H1 (cell line): Measurements from ENCODE around the gene EIF4EBP2. TPM values are rescaled to one million over a fixed set of nuclear protein-coding genes. Genes with fewer than 3 reads are reported as not detected.

Experiments used
- ATF2 ChIP-seq: IDR thresholded peaks from 2 replicates; pipeline ENCODE4 v1.6.1; 2012; ENCODE audit warnings: low read length, inconsistent platforms
- BACH1 ChIP-seq: IDR thresholded peaks from 2 replicates; pipeline ENCODE4 v1.6.1; 2012; ENCODE audit warnings: low read length, improper control_type of control experiment
- CHD1 ChIP-seq: IDR thresholded peaks from 2 replicates; pipeline ENCODE4 v1.6.1; 2012; ENCODE audit warnings: low read depth, low read length, improper control_type of control experiment
- CHD2 ChIP-seq: IDR thresholded peaks from 2 replicates; pipeline ENCODE4 v1.6.1; 2012; ENCODE audit warnings: low read length, improper control_type of control experiment
- CREB1 ChIP-seq: IDR thresholded peaks from 2 replicates; pipeline ENCODE4 v1.6.1; 2012; ENCODE audit warnings: inconsistent platforms
- E2F6 ChIP-seq: IDR thresholded peaks from 2 replicates; pipeline ENCODE4 v1.6.1; 2012; ENCODE audit warnings: inconsistent platforms
- EP300 ChIP-seq, 2 experiments: IDR thresholded peaks; 1 replicate in 1 of 2; 2 replicates in 1 of 2; pipeline ENCODE4 v1.6.1; 2011 to 2012; ENCODE audit warnings: low read depth in 2 of 2, low read length in 2 of 2, mild to moderate bottlenecking in 2 of 2, borderline replicate concordance in 1 of 2, inconsistent platforms in 1 of 2, moderate library complexity in 1 of 2
- GABPA ChIP-seq: IDR thresholded peaks from 2 replicates; pipeline ENCODE4 v1.6.1; 2011; ENCODE audit warnings: mild to moderate bottlenecking, low read length, moderate library complexity, borderline replicate concordance; ENCODE audit not compliant: insufficient read depth
- KDM4A ChIP-seq: IDR thresholded peaks from one replicate; pipeline ENCODE4 v1.7.1; 2012; ENCODE audit warnings: low read depth, mild to moderate bottlenecking, moderate library complexity, low read length, inconsistent platforms; ENCODE audit not compliant: severe bottlenecking
- PHF8 ChIP-seq: fragments of 200-600 bp; sonication (generic); conservative IDR thresholded peaks from 2 replicates; pipeline ENCODE4 v1.7.1; 2012; ENCODE audit warnings: low read depth, mild to moderate bottlenecking, inconsistent platforms, low read length, moderate library complexity
- POLR2A ChIP-seq, 2 experiments: IDR thresholded peaks; 1 replicate in 1 of 2; 2 replicates in 1 of 2; pipeline ENCODE4 v1.6.1; 2011; ENCODE audit warnings: low read depth in 2 of 2, low read length in 2 of 2, mild to moderate bottlenecking in 2 of 2; ENCODE audit errors: control extremely low read depth in 1 of 2
- RNF2 ChIP-seq: fragments of 200-900, 300-1000 bp; sonication (generic); IDR thresholded peaks from 2 replicates; pipeline ENCODE4 v1.7.1; 2016; ENCODE audit warnings: borderline replicate concordance, low read depth, mild to moderate bottlenecking, antibody characterized with exemption, low read length; ENCODE audit not compliant: poor library complexity, severe bottlenecking; ENCODE audit errors: missing control alignments
- RXRA ChIP-seq: IDR thresholded peaks from 2 replicates; pipeline ENCODE4 v1.6.1; 2011; ENCODE audit warnings: low read depth, mild to moderate bottlenecking, low read length, moderate library complexity; ENCODE audit not compliant: insufficient read depth
- SIN3A ChIP-seq, 2 experiments: IDR thresholded peaks in 1 of 2; conservative IDR thresholded peaks in 1 of 2; 2 replicates each; pipeline ENCODE4 v1.6.1; 2011 to 2012; ENCODE audit warnings: low read length in 2 of 2, improper control_type of control experiment in 1 of 2, low read depth in 1 of 2, mild to moderate bottlenecking in 1 of 2
- SP1 ChIP-seq: IDR thresholded peaks from 2 replicates; pipeline ENCODE4 v1.6.1; 2011; ENCODE audit warnings: low read depth, low read length
- SUZ12 ChIP-seq: fragments of 200-600 bp; sonication (generic); IDR thresholded peaks from 2 replicates; pipeline ENCODE4 v1.6.1; 2012; ENCODE audit warnings: mild to moderate bottlenecking, inconsistent platforms, low read length, moderate library complexity, mixed read lengths
- TAF1 ChIP-seq: IDR thresholded peaks from 2 replicates; pipeline ENCODE4 v1.6.1; 2011; ENCODE audit warnings: mild to moderate bottlenecking, low read depth, low read length
- TEAD4 ChIP-seq: IDR thresholded peaks from 2 replicates; pipeline ENCODE4 v1.6.1; 2012; ENCODE audit warnings: low read depth, low read length, inconsistent platforms, mixed read lengths
- USF2 ChIP-seq: IDR thresholded peaks from 2 replicates; pipeline ENCODE4 v1.6.1; 2011; ENCODE audit warnings: low read length, improper control_type of control experiment
- YY1 ChIP-seq: IDR thresholded peaks from 2 replicates; pipeline ENCODE4 v1.6.1; 2011; ENCODE audit warnings: low read depth, mild to moderate bottlenecking, low read length
- polyA plus RNA-seq, 7 experiments: library from polyadenylated mRNA; depleted of rRNA in 3 of 7; stranded (reverse) in 5 of 7; unstranded in 2 of 7; fragments of >200 nt in 5 of 7; fragments of 200-250 nt in 2 of 7; gene quantifications; 1 replicate in 5 of 7; 2 replicates in 1 of 7; 4 replicates in 1 of 7; pipeline versions ENCODE4 v1.2.1 to v1.2.3, GENCODE V29; 2011 to 2013; ENCODE audit warnings: missing spikeins in 2 of 7, mixed read lengths in 2 of 7
- total RNA-seq: library from RNA; stranded (reverse); fragmentation: NEBNext Ultra II Directional; extraction: Animal tissue kit (Norgen Biotek cat#: 25700); gene quantifications from 2 replicates; pipeline ENCODE4 v1.2.1, GENCODE V29; 2021

Gene EIF4EBP2
- total and polyA plus RNA-seq, 2 of the 8 experiments (the other 6 are each of a cell fraction or from before 2014, with no cell fraction given): 55.3 to 144 TPM

GRCh38 chr10:70440296-70441160, 36.6 kb downstream of the EIF4EBP2 start (continued):
- TF ChIP-seq EP300 (IDR thresholded peaks at IDR 0.05; ENCODE audit: borderline replicate concordance in 1 of 2, low read depth in 2 of 2, low read length in 2 of 2) (no peak), TAF1 (no peak), GABPA (no peak), YY1 (no peak), TEAD4 (no peak), RNF2 (peak; percentile 36), SIN3A (conservative IDR thresholded peaks at IDR 0.05 in 1 of 2, IDR thresholded peaks at IDR 0.05 in 1 of 2; ENCODE audit: low read depth in 1 of 2, low read length in 2 of 2) (0 out of 4 replicates have a peak, but pooled peaks of 1 of the 2 experiments have one; percentile 19), E2F6 (peak; percentile 48; the same call in 1 of the 2 replicates), CHD2 (no peak), SP1 (no peak), RXRA (0 out of 2 replicates have a peak, but pooled peaks have one; percentile 33), KDM4A (peak; percentile 43), CREB1 (peak; percentile 15; the same call in 1 of the 2 replicates), ATF2 (no peak), PHF8 (no peak), CHD1 (no peak), POLR2A (IDR thresholded peaks at IDR 0.05; ENCODE audit: control extremely low read depth in 1 of 2, low read depth in 2 of 2, low read length in 2 of 2) (no peak), BACH1 (no peak), USF2 (no peak), SUZ12 (peak; percentile 84)
